Measurements from ENCODE around the gene NDUFB6.
"Not testable (repeated sequence)": the region's sequence is repeated elsewhere in the genome, so short reads cannot be mapped to it uniquely, and the experiment has no call there.

Gene NDUFB6

GRCh38 chr9:32524558-32524891 is 48.4 kb downstream of the NDUFB6 start:
- DNase-seq (ENCODE audit: low read depth in 3 of 3), result not testable (repeated sequence)

- DNase-seq (ENCODE audit: low read depth in 3 of 3), result no peak
Measured at GRCh38 chr9:32523910-32524309, 49.0 kb downstream of the NDUFB6 start.

- DNase-seq (ENCODE audit: low read depth in 3 of 3), result no peak
Measured at GRCh38 chr9:32518276-32518675, 54.7 kb downstream of the NDUFB6 start.

GRCh38 chr9:32516241-32516640 is 56.7 kb downstream of the NDUFB6 start:
- no peak for DNase-seq (ENCODE audit: low read depth in 3 of 3)

GRCh38 chr9:32508728-32509127 is 64.2 kb downstream of the NDUFB6 start:
- no peak for DNase-seq (ENCODE audit: low read depth in 3 of 3)

GRCh38 chr9:32503008-32503407 is 70.0 kb downstream of the NDUFB6 start:
- no peak for DNase-seq (ENCODE audit: low read depth in 3 of 3)
